HG02840 (cell line): ENCODE data around the gene OVAAL.

Source experiments
- ATAC-seq: cut with Tn5 transposase; IDR thresholded peaks from one replicate; pipeline ENCODE4 v1.9.1; 2021; ENCODE audit warnings: mild to moderate bottlenecking, moderate library complexity, moderate number of reproducible peaks; ENCODE audit not compliant: unreplicated experiment, low FRiP score

OVAAL gene

GRCh38 chr1:180601512-180601911, 42.7 kb downstream of the OVAAL start:
- no peak for ATAC-seq

- no peak for ATAC-seq
Measured at GRCh38 chr1:180603223-180603849, 44.6 kb downstream of the OVAAL start.

- ATAC-seq: no peak
Measured at GRCh38 chr1:180603850-180604226, 45.1 kb downstream of the OVAAL start.

GRCh38 chr1:180606155-180606554, 47.4 kb downstream of the OVAAL start:
- ATAC-seq: no peak

GRCh38 chr1:180609643-180610555, 51.1 kb downstream of the OVAAL start:
- no peak for ATAC-seq

GRCh38 chr1:180610556-180611015, 51.8 kb downstream of the OVAAL start:
- ATAC-seq: no peak

GRCh38 chr1:180611016-180611930, 52.5 kb downstream of the OVAAL start:
- ATAC-seq: no peak

- no peak for ATAC-seq
Measured at GRCh38 chr1:180612632-180613031, 53.9 kb downstream of the OVAAL start.

GRCh38 chr1:180614730-180615129, 56.0 kb downstream of the OVAAL start:
- ATAC-seq: no peak

- no peak for ATAC-seq
Measured at GRCh38 chr1:180615493-180616290, 56.9 kb downstream of the OVAAL start.
